GM12878 (cell line): ENCODE data around the gene KDM6A. TPM values are rescaled to one million over a fixed set of nuclear protein-coding genes. Genes with fewer than 3 reads are reported as not detected.

Experiments used
- CHD2 ChIP-seq: IDR thresholded peaks from 2 replicates; pipeline ENCODE4 v1.6.1; 2011; ENCODE audit warnings: low read depth, low read length, improper control_type of control experiment, borderline replicate concordance
- SRF ChIP-seq, 2 experiments: IDR thresholded peaks; 2 replicates each; pipeline ENCODE4 v1.6.1; 2011; ENCODE audit warnings: low read depth in 2 of 2, low read length in 2 of 2, mild to moderate bottlenecking in 1 of 2, moderate library complexity in 1 of 2
- ZNF274 ChIP-seq: IDR thresholded peaks from one replicate; pipeline ENCODE4 v1.8.0; 2011; ENCODE audit not compliant: insufficient read length, insufficient read depth
- polyA plus RNA-seq, 11 experiments: library from polyadenylated mRNA; depleted of rRNA in 4 of 11; unstranded in 6 of 11; stranded (reverse) in 5 of 11; fragments of >200 nt; fragmentation: Nextera tagmentation in 4 of 11; fragmentation: Illumina TruSeq in 1 of 11; extraction: Ambion mirVana in 4 of 11; extraction: Trizol in 1 of 11; gene quantifications; 1 replicate in 1 of 11; 2 replicates in 10 of 11; pipeline versions ENCODE4 v1.2.1 to v1.2.3, GENCODE V29; 2011 to 2016; ENCODE audit warnings: inconsistent platforms in 2 of 11, missing spikeins in 2 of 11, low read depth in 1 of 11
- total RNA-seq, 4 experiments: library from RNA; depleted of rRNA in 3 of 4; stranded (reverse); fragments of >200 nt in 3 of 4; fragmentation: Illumina TruSeq in 1 of 4; extraction: Trizol in 1 of 4; gene quantifications; 2 replicates each; pipeline versions ENCODE4 v1.2.1 to v1.2.3, GENCODE V29; 2013 to 2021
- TF ChIP-seq, protein P1 (sequence below): IDR thresholded peaks from 2 replicates; pipeline ENCODE4 v1.6.1; 2011; ENCODE audit warnings: borderline replicate concordance, low read depth, mild to moderate bottlenecking, moderate library complexity, mixed read lengths, low read length; ENCODE audit not compliant: insufficient read depth; ENCODE audit errors: extremely low read length
- TF ChIP-seq, protein P2 (sequence below): fragments of 450-650 bp; IDR thresholded peaks from 2 replicates; pipeline ENCODE4 v1.6.1; 2017; ENCODE audit warnings: antibody characterized with exemption, mild to moderate bottlenecking, moderate library complexity
- TF ChIP-seq, protein P3 (sequence below): fragments of 450-650 bp; formaldehyde crosslinking; IDR thresholded peaks from 2 replicates; pipeline ENCODE4 v1.5.0; 2022; ENCODE audit warnings: mild to moderate bottlenecking, missing genetic modification characterization
- TF ChIP-seq, protein P4 (sequence below): IDR thresholded peaks from 2 replicates; pipeline ENCODE4 v1.6.1; 2011; ENCODE audit warnings: low read depth, mild to moderate bottlenecking, low read length, moderate library complexity, borderline replicate concordance; ENCODE audit errors: extremely low read depth
- TF ChIP-seq, protein P5 (sequence below): IDR thresholded peaks from 2 replicates; pipeline ENCODE4 v1.6.1; 2012; ENCODE audit warnings: low read depth, low read length, improper control_type of control experiment

The KDM6A gene
- total and polyA plus RNA-seq, 10 of the 15 experiments (the other 5 are each of a cell fraction or from before 2014, with no cell fraction given), result 7.9 to 29.0 (median 20.4) TPM

DNA sequence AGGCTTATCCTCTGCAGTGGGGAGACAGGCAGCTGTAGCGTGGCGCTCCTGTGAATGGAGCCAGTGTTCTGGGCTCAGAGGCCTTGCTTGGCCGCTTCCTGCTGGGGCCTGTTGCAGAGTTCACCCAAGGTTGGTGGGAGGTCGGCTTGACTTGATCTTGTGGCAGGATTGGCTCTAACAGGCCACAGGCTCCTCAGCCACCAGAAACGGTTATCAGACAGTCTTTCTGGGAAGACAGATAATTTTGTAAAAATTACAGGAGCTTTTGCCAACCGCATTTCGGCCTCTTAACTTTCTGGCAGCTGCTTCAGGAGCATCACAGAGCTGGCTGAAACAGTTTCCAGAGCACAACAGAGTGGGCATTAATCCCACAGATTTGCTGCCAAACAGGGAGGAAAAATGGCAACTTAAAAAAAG, 261.3 kb downstream of the KDM6A start (continued):
- TF ChIP-seq SRF (IDR thresholded peaks at IDR 0.05; ENCODE audit: low read depth in 2 of 2, low read length in 2 of 2) (no peak), CHD2 (no peak), ZNF274 (no peak)
- TF ChIP-seq, protein P1, sequence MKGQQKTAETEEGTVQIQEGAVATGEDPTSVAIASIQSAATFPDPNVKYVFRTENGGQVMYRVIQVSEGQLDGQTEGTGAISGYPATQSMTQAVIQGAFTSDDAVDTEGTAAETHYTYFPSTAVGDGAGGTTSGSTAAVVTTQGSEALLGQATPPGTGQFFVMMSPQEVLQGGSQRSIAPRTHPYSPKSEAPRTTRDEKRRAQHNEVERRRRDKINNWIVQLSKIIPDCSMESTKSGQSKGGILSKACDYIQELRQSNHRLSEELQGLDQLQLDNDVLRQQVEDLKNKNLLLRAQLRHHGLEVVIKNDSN, result no peak
- TF ChIP-seq, protein P2, sequence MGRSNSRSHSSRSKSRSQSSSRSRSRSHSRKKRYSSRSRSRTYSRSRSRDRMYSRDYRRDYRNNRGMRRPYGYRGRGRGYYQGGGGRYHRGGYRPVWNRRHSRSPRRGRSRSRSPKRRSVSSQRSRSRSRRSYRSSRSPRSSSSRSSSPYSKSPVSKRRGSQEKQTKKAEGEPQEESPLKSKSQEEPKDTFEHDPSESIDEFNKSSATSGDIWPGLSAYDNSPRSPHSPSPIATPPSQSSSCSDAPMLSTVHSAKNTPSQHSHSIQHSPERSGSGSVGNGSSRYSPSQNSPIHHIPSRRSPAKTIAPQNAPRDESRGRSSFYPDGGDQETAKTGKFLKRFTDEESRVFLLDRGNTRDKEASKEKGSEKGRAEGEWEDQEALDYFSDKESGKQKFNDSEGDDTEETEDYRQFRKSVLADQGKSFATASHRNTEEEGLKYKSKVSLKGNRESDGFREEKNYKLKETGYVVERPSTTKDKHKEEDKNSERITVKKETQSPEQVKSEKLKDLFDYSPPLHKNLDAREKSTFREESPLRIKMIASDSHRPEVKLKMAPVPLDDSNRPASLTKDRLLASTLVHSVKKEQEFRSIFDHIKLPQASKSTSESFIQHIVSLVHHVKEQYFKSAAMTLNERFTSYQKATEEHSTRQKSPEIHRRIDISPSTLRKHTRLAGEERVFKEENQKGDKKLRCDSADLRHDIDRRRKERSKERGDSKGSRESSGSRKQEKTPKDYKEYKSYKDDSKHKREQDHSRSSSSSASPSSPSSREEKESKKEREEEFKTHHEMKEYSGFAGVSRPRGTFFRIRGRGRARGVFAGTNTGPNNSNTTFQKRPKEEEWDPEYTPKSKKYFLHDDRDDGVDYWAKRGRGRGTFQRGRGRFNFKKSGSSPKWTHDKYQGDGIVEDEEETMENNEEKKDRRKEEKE, result no peak
- TF ChIP-seq, protein P3, sequence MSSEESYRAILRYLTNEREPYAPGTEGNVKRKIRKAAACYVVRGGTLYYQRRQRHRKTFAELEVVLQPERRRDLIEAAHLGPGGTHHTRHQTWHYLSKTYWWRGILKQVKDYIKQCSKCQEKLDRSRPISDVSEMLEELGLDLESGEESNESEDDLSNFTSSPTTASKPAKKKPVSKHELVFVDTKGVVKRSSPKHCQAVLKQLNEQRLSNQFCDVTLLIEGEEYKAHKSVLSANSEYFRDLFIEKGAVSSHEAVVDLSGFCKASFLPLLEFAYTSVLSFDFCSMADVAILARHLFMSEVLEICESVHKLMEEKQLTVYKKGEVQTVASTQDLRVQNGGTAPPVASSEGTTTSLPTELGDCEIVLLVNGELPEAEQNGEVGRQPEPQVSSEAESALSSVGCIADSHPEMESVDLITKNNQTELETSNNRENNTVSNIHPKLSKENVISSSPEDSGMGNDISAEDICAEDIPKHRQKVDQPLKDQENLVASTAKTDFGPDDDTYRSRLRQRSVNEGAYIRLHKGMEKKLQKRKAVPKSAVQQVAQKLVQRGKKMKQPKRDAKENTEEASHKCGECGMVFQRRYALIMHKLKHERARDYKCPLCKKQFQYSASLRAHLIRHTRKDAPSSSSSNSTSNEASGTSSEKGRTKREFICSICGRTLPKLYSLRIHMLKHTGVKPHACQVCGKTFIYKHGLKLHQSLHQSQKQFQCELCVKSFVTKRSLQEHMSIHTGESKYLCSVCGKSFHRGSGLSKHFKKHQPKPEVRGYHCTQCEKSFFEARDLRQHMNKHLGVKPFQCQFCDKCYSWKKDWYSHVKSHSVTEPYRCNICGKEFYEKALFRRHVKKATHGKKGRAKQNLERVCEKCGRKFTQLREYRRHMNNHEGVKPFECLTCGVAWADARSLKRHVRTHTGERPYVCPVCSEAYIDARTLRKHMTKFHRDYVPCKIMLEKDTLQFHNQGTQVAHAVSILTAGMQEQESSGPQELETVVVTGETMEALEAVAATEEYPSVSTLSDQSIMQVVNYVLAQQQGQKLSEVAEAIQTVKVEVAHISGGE (CRISPR knock-in tag), result no peak
- TF ChIP-seq, protein P4, sequence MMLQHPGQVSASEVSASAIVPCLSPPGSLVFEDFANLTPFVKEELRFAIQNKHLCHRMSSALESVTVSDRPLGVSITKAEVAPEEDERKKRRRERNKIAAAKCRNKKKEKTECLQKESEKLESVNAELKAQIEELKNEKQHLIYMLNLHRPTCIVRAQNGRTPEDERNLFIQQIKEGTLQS, result no peak
- TF ChIP-seq, protein P5, sequence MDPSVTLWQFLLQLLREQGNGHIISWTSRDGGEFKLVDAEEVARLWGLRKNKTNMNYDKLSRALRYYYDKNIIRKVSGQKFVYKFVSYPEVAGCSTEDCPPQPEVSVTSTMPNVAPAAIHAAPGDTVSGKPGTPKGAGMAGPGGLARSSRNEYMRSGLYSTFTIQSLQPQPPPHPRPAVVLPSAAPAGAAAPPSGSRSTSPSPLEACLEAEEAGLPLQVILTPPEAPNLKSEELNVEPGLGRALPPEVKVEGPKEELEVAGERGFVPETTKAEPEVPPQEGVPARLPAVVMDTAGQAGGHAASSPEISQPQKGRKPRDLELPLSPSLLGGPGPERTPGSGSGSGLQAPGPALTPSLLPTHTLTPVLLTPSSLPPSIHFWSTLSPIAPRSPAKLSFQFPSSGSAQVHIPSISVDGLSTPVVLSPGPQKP, result no peak
